ENCODE results near the gene ST13. TPM values are rescaled to one million over a fixed set of nuclear protein-coding genes. Genes with fewer than 3 reads are reported as not detected.

The ST13 gene
- total RNA-seq, 1 experiment from 2014 or later, result 200 TPM

GRCh38 chr22:40817737-40818136 lies 38.7 kb downstream of the ST13 start:
- no peaks in the 10 kb centered on the region for H3K9me3 ChIP-seq (ENCODE audit: control insufficient read depth, insufficient read depth, low read depth, low read length)
- peak overlapping the region; percentile 86 for H3K27ac ChIP-seq (ENCODE audit: low read length)
- TF ChIP-seq TCF7L2 (IDR thresholded peaks at IDR 0.05; ENCODE audit: low read depth, low read length) (no peak), REST (IDR thresholded peaks at IDR 0.05; ENCODE audit: insufficient read depth in 1 of 2, low read depth in 2 of 2, low read length in 1 of 2) (no peak), POLR2AphosphoS5 (IDR thresholded peaks at IDR 0.05; ENCODE audit: low read depth, low read length) (no peak), SIN3A (IDR thresholded peaks at IDR 0.05; ENCODE audit: borderline replicate concordance, insufficient read depth, low read depth, low read length) (no peak)
- TF ChIP-seq, protein P1, sequence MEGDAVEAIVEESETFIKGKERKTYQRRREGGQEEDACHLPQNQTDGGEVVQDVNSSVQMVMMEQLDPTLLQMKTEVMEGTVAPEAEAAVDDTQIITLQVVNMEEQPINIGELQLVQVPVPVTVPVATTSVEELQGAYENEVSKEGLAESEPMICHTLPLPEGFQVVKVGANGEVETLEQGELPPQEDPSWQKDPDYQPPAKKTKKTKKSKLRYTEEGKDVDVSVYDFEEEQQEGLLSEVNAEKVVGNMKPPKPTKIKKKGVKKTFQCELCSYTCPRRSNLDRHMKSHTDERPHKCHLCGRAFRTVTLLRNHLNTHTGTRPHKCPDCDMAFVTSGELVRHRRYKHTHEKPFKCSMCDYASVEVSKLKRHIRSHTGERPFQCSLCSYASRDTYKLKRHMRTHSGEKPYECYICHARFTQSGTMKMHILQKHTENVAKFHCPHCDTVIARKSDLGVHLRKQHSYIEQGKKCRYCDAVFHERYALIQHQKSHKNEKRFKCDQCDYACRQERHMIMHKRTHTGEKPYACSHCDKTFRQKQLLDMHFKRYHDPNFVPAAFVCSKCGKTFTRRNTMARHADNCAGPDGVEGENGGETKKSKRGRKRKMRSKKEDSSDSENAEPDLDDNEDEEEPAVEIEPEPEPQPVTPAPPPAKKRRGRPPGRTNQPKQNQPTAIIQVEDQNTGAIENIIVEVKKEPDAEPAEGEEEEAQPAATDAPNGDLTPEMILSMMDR (IDR thresholded peaks at IDR 0.05), result no peak
- ChIA-PET CTCF (no interaction called here), POLR2A (no interaction called here)
- BruUV-seq (replicated peaks), result no TSS peak
- H3K27me3 ChIP-seq (ENCODE audit: control insufficient read depth, insufficient read depth, low read length), result no peaks in the 10 kb centered on the region
- ATAC-seq, result no peak
- in situ Hi-C loops (cut with HindIII; ENCODE audit: low pct_unique_long_range_greater_than_20kb, low sequenced_read_pairs), result no loop called here
- no peak for DNase-seq (ENCODE audit: low read depth, low spot score)
- H3K4me1 ChIP-seq (ENCODE audit: control insufficient read depth, insufficient read depth, low read length), result peaks cover 13% of the 10 kb centered on the region
- intact Hi-C loops (cut with micrococcal nuclease; ENCODE audit: unreplicated experiment), result no loop called here
- no peaks in the 10 kb centered on the region; the same call in 1 of the 2 replicates for H3K36me3 ChIP-seq (ENCODE audit: control insufficient read depth, insufficient read depth, low read length)
- peak overlapping the region; percentile 79 to 88 for H3K4me3 ChIP-seq (ENCODE audit: low read depth in 2 of 2, low read length in 2 of 2)

- Histone ChIP-seq H3K27me3 (ENCODE audit: control insufficient read depth, insufficient read depth, low read length) (no peaks in the 10 kb centered on the region), H3K27ac (ENCODE audit: low read length) (no peak overlapping the region), H3K9me3 (ENCODE audit: control insufficient read depth, insufficient read depth, low read depth, low read length) (no peaks in the 10 kb centered on the region), H3K36me3 (ENCODE audit: control insufficient read depth, insufficient read depth, low read length) (no peaks in the 10 kb centered on the region; the same call in 1 of the 2 replicates), H3K4me1 (ENCODE audit: control insufficient read depth, insufficient read depth, low read length) (peaks cover 6% of the 10 kb centered on the region), H3K4me3 (ENCODE audit: low read depth in 2 of 2, low read length in 2 of 2) (no peak overlapping the region)
- ATAC-seq (no peak), DNase-seq (ENCODE audit: low read depth, low spot score) (no peak)
- no peak for TF ChIP-seq REST (IDR thresholded peaks at IDR 0.05; ENCODE audit: insufficient read depth in 1 of 2, low read depth in 2 of 2, low read length in 1 of 2)
- no peak for TF ChIP-seq POLR2AphosphoS5 (IDR thresholded peaks at IDR 0.05; ENCODE audit: low read depth, low read length)
- no peak for TF ChIP-seq TCF7L2 (IDR thresholded peaks at IDR 0.05; ENCODE audit: low read depth, low read length)
- TF ChIP-seq SIN3A (IDR thresholded peaks at IDR 0.05; ENCODE audit: borderline replicate concordance, insufficient read depth, low read depth, low read length), result no peak
- TF ChIP-seq, protein P1 (IDR thresholded peaks at IDR 0.05), result no peak
- intact Hi-C loops (cut with micrococcal nuclease; ENCODE audit: unreplicated experiment), result no loop called here
- ChIA-PET POLR2A (no interaction called here), CTCF (no interaction called here)
- no TSS peak for BruUV-seq (replicated peaks)
- in situ Hi-C loops (cut with HindIII; ENCODE audit: low pct_unique_long_range_greater_than_20kb, low sequenced_read_pairs), result no loop called here
Observed at GRCh38 chr22:40813912-40814315, 42.5 kb downstream of the ST13 start.

All from Panc1 (cell line).